CMK (cell line): Measurements from ENCODE around the gene KRT14.
"Not testable (repeated sequence)": the region's sequence is repeated elsewhere in the genome, so short reads cannot be mapped to it uniquely, and the experiment has no call there.

Experiments used
- DNase-seq: peaks from one replicate; pipeline ENCODE4 v3.0.0-alpha.2; 2010; ENCODE audit warnings: low read depth

The KRT14 gene

GRCh38 chr17:41606930-41607329 lies 20.2 kb upstream of the KRT14 start:
- DNase-seq = not testable (repeated sequence)

- DNase-seq = no peak
Measured at GRCh38 chr17:41602524-41602923, 15.8 kb upstream of the KRT14 start.

- DNase-seq = no peak
Measured at GRCh38 chr17:41600318-41600717, 13.6 kb upstream of the KRT14 start.

- DNase-seq = no peak
Measured at GRCh38 chr17:41599680-41600079, 13.0 kb upstream of the KRT14 start.

GRCh38 chr17:41595585-41595984 lies 8.9 kb upstream of the KRT14 start:
- DNase-seq = no peak

- no peak for DNase-seq
Measured at GRCh38 chr17:41594363-41594915, 7.7 kb upstream of the KRT14 start.

GRCh38 chr17:41593306-41593981 lies 6.7 kb upstream of the KRT14 start:
- no peak for DNase-seq

GRCh38 chr17:41592601-41593305 lies 6.1 kb upstream of the KRT14 start:
- DNase-seq = no peak

- no peak for DNase-seq
Measured at GRCh38 chr17:41589301-41589700, 2.6 kb upstream of the KRT14 start.

GRCh38 chr17:41588126-41588810 lies 1.6 kb upstream of the KRT14 start:
- DNase-seq = no peak

- DNase-seq = no peak
Measured at GRCh38 chr17:41585301-41586056, 1.2 kb downstream of the KRT14 start.

- DNase-seq = not testable (repeated sequence)
Measured at GRCh38 chr17:41584331-41584927, 2.3 kb downstream of the KRT14 start.

- no peak for DNase-seq
Measured at GRCh38 chr17:41583137-41584127, 3.3 kb downstream of the KRT14 start.

GRCh38 chr17:41582061-41582968 lies 4.4 kb downstream of the KRT14 start:
- not testable (repeated sequence) for DNase-seq

- no peak for DNase-seq
Measured at GRCh38 chr17:41581366-41582060, 5.2 kb downstream of the KRT14 start.

- DNase-seq = no peak
Measured at GRCh38 chr17:41580687-41581365, 5.9 kb downstream of the KRT14 start.

- DNase-seq = no peak
Measured at GRCh38 chr17:41580244-41580575, 6.5 kb downstream of the KRT14 start.
